Heart left ventricle (tissue), 16 donors: ENCODE measurements around the gene CRYAB. TPM values are rescaled to one million over a fixed set of nuclear protein-coding genes. Genes with fewer than 3 reads are reported as not detected.
A peak's percentile ranks its signal among the peaks of the same experiment; 100 is the strongest.

Experiments used
- ATAC-seq, 4 donors: fragments of 200-7000 bp; cut with Tn5 transposase; one replicate each; pipeline ENCODE4 v1.9.1; 2020 to 2022; ENCODE audit warnings: moderate library complexity in 4 of 4, mild to moderate bottlenecking in 3 of 4, moderate number of reproducible peaks in 1 of 4
- DNase-seq, 5 donors: peaks; one replicate each; pipeline ENCODE4 v3.0.0-alpha.2; 2020
- H3K27ac ChIP-seq, 12 donors: fragments of 200-600 bp; sonication (generic) in 4 of 12; one replicate each; pipeline versions ENCODE4 v1.5.0 to v1.8.0; 2016 to 2022; ENCODE audit warnings: mild to moderate bottlenecking in 2 of 12
- H3K27me3 ChIP-seq, 9 donors: fragments of 200-600 bp; sonication (generic) in 2 of 9; one replicate each; pipeline versions ENCODE4 v1.5.1 to v1.8.0; 2016 to 2022; ENCODE audit warnings: mild to moderate bottlenecking in 3 of 9
- H3K36me3 ChIP-seq, 9 donors: fragments of 200-600 bp; sonication (generic) in 2 of 9; one replicate each; pipeline versions ENCODE4 v1.5.0 to v1.8.0; 2018 to 2022; ENCODE audit warnings: mild to moderate bottlenecking in 2 of 9
- H3K4me1 ChIP-seq, 12 donors: fragments of 200-600 bp; sonication (generic) in 4 of 12; one replicate each; pipeline versions ENCODE4 v1.5.0 to v1.8.0; 2016 to 2022; ENCODE audit warnings: mild to moderate bottlenecking in 3 of 12
- H3K4me3 ChIP-seq, 12 donors: fragments of 200-600 bp; sonication (generic) in 4 of 12; one replicate each; pipeline versions ENCODE4 v1.5.0 to v1.8.0; 2017 to 2022; ENCODE audit warnings: mild to moderate bottlenecking in 9 of 12, moderate library complexity in 4 of 12
- H3K9me3 ChIP-seq, 12 donors: fragments of 200-600 bp; sonication (generic) in 4 of 12; one replicate each; pipeline versions ENCODE4 v1.5.0 to v1.8.0; 2016 to 2022; ENCODE audit warnings: mild to moderate bottlenecking in 1 of 12
- POLR2A ChIP-seq, 2 donors: fragments of 450-650 bp; IDR thresholded peaks; one replicate each; pipeline ENCODE4 v1.6.1; 2017; ENCODE audit warnings: antibody characterized with exemption in 2 of 2, mild to moderate bottlenecking in 2 of 2, moderate library complexity in 2 of 2
- WGBS, 4 donors: extraction: QIAGEN DNeasy Blood & Tissue Kit in 2 of 4; methylation state at CpG; one replicate each; pipeline versions ENCODE4 v1.1.5 to v1.1.7; 2013 to 2018; 5-methylcytosine and 5-hydroxymethylcytosine counted together
- intact Hi-C, 10 donors: fragments of 100-400 bp; cut with DNase I; formaldehyde crosslinking; loops; one replicate each; pipeline versions ENCODE4 v1.11.1 to v1.14.2; 2022
- polyA plus RNA-seq, 2 donors: library from polyadenylated mRNA; stranded (reverse); fragments of 200-250 nt; gene quantifications; one replicate each; pipeline ENCODE4 v1.2.3, GENCODE V29; 2013
- total RNA-seq, 9 donors: library from RNA; depleted of rRNA in 2 of 9; stranded (reverse); fragments of >200 nt in 2 of 9; fragmentation: NEBNext Ultra II Directional in 3 of 9; extraction: Animal tissue kit (Norgen Biotek cat#: 25700) in 3 of 9; gene quantifications; one replicate each; pipeline versions ENCODE4 v1.1.0 to v1.2.4, GENCODE V29; 2016 to 2023
- TF ChIP-seq, protein P1 (sequence below), 12 donors: fragments of 200-600 bp; sonication (generic) in 4 of 12; IDR thresholded peaks; one replicate each; pipeline versions ENCODE4 v1.5.0 to v1.8.0; 2018 to 2022; ENCODE audit warnings: antibody characterized with exemption in 12 of 12, mild to moderate bottlenecking in 5 of 12
- donor health status: ischemic (EF 13 %, LVEDD 7.1; RV severe dilation, severe dysfunction).
- donor health status: healthy with polysubstance abuse.
- donor health status: DM: no; HTN: yes; CAD: no.
- donor health status: DM: no; HTN: no; CAD: no.
- donor health status: ischemic (EF 25% LVEDD 6.9; RV normal size, moderate dysfunction).
- donor health status: ischemic (EF 25% LVEDD 5.7; RV mildly dilated, moderate dysfunction).
- donor health status: healthy.
- donor health status: DM: yes; HTN: yes; CAD: no.
- donor health status: ischemic (EF 35%, LVEDD 5.7; RV mildly dilated, moderate dysfunction).
- donor health status: nonischemic (EF 11% LVEDD 7.7; RV severe dilation, severe dysfunction).
- donor health status: DM: yes; HTN: yes; CAD: no.
- donor health status: PGD.
- donor health status: ischemic (EF 29% LVEDD 5.4; RV normal size, mild dysfunction).
- donor health status: nonischemic (EF 23%, LVEDD 6.1; RV moderate dilation, normal function).

Gene CRYAB
- total and polyA plus RNA-seq, 11 donors, result 4,504 to 20,720 (median 8,477) TPM

DNA sequence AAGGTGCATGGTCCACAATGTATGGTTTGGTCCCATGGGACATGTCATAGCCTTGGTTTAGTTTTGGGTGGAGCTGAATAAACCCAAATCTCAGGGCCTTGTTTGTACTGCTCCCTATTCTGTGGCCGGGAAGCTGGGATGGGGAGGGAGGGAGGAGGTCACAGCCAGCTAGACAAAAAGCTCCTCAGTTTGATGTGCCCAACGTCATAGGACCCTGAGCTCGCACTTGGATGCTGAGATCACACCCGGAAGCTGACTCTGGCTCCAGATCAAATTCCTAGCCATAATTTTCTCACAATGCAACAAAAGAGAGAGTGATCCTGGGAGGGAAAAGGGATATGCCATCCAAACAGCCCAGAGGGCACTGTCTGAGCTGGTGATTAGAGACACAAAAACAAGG lies 2.4 kb upstream of the CRYAB start:
- peak in 2 of 4 donors; percentile 25 to 33 for ATAC-seq
- H3K27ac ChIP-seq, result peak overlapping the region; percentile 82 to 100 (median 96)
- H3K27me3 ChIP-seq, result peaks cover 0 to 10% (median 0%) of the 10 kb centered on the region in 9 donors
- 2 to 16% (median 9%) methylated on average over 4 of the region's 4 CpGs for WGBS, 4 donors
- H3K4me1 ChIP-seq, result peaks cover 0 to 27% (median 13%) of the 10 kb centered on the region in 12 donors
- no peaks in the 10 kb centered on the region for H3K9me3 ChIP-seq
- DNase-seq, result peak; percentile 53 to 83 (median 75)
- intact Hi-C loops, result loop anchor here in 2 of 10 donors (2.0 to 5.0 kb wide), 2 partner anchors 35 to 37 kb away; partner anchors contain the start of genes CFAP68 (in 2 of the 2) and FDXACB1 (in 2 of the 2)
- peaks cover 0 to 23% (median 10%) of the 10 kb centered on the region in 9 donors for H3K36me3 ChIP-seq
- peak overlapping the region in 11 of 12 donors; percentile 38 to 80 (median 59) for H3K4me3 ChIP-seq
- TF ChIP-seq, protein P1, sequence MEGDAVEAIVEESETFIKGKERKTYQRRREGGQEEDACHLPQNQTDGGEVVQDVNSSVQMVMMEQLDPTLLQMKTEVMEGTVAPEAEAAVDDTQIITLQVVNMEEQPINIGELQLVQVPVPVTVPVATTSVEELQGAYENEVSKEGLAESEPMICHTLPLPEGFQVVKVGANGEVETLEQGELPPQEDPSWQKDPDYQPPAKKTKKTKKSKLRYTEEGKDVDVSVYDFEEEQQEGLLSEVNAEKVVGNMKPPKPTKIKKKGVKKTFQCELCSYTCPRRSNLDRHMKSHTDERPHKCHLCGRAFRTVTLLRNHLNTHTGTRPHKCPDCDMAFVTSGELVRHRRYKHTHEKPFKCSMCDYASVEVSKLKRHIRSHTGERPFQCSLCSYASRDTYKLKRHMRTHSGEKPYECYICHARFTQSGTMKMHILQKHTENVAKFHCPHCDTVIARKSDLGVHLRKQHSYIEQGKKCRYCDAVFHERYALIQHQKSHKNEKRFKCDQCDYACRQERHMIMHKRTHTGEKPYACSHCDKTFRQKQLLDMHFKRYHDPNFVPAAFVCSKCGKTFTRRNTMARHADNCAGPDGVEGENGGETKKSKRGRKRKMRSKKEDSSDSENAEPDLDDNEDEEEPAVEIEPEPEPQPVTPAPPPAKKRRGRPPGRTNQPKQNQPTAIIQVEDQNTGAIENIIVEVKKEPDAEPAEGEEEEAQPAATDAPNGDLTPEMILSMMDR (IDR thresholded peaks at IDR 0.05), result no peak
- TF ChIP-seq POLR2A (IDR thresholded peaks at IDR 0.05), result peak in 1 of 2 donors; percentile 28

DNA sequence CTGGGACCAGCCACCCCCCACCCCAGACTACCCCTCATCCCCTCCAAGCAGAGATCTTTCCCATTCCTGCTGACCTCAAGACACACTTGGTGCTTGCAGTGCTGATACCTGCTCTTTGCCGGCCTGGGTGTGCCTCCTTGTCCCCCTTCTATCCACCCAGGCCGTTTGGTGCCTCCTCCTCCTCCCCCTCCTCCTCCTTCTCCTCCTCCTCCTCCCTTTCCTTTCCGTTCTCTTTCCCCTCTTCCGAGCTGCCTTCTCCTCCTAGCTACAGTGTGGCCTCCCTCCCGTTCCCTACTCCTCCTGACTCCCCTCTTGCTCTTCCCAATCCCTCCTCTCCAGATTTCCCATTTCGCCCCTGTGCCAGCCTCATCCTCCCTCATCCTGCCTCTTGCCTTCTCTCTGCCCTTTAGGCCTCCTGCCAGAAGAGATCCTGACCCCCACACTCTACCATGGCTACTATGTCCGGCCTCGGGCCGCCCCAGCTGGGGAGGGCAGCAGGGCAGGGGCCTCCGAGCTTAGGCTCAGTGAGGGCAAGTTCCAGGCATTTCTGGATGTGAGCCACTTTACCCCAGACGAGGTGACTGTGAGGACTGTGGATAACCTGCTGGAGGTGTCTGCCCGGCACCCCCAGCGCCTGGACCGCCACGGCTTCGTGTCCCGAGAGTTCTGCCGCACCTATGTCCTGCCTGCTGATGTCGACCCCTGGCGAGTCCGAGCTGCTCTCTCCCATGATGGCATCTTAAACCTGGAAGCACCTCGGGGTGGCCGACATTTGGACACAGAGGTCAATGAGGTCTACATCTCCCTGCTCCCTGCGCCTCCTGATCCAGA lies 1.7 kb upstream of the CRYAB start:
- peak in 3 of 4 donors; percentile 3 to 6 (median 5) for ATAC-seq
- peak; percentile 43 to 67 (median 47) for DNase-seq
- TF ChIP-seq, protein P1 (IDR thresholded peaks at IDR 0.05), result no peak
- no peak for TF ChIP-seq POLR2A (IDR thresholded peaks at IDR 0.05)
- Histone ChIP-seq H3K27me3 (peaks cover 0 to 10% (median 0%) of the 10 kb centered on the region in 9 donors), H3K27ac (peak overlapping the region; percentile 82 to 100 (median 96)), H3K4me1 (peaks cover 0 to 27% (median 7%) of the 10 kb centered on the region in 12 donors), H3K4me3 (peak overlapping the region; percentile 38 to 80 (median 59)), H3K9me3 (no peaks in the 10 kb centered on the region), H3K36me3 (peaks cover 0 to 30% (median 17%) of the 10 kb centered on the region in 9 donors)
- intact Hi-C loops, result loop anchor here in 2 of 10 donors (2.0 to 5.0 kb wide), 2 partner anchors 34 to 36 kb away; partner anchors contain the start of genes CFAP68 (in 2 of the 2) and FDXACB1 (in 2 of the 2)
- WGBS, 4 donors, result 15 to 35% (median 25%) methylated on average over 10 to 24 of the region's 24 CpGs

DNA sequence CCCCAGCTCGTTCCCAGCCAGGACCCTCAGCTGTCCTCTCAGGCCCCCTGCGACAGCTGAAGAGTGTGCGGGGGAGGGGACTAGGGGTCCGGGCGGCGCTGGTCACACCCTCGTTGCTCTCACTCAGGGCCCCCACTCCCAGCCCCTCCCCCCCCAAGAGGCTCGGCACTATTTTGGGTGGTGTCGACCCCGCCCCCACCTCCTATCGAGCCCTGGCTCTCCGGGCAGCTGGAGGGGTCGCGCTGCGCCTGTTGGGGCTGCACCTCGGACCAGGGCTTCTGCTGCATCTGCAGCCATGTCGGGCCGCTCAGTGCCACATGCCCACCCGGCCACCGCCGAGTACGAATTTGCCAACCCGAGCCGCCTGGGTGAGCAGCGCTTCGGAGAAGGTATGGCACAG lies 965 bp upstream of the CRYAB start, which contains the start of gene HSPB2:
TSS of gene HSPB2 (plus strand) at position 200 of the 400 bp plus-strand sequence. CDS start at position 296, 96 bp downstream.
- Histone ChIP-seq H3K36me3 (peaks cover 0 to 37% (median 18%) of the 10 kb centered on the region in 9 donors), H3K9me3 (no peaks in the 10 kb centered on the region), H3K4me3 (peak within 1 kb of the TSS; percentile 38 to 80 (median 59)), H3K27me3 (peaks cover 0 to 10% (median 0%) of the 10 kb centered on the region in 9 donors), H3K4me1 (peaks cover 0 to 29% (median 7%) of the 10 kb centered on the region in 12 donors), H3K27ac (peak within 1 kb of the TSS; percentile 89 to 100 (median 96))
- intact Hi-C loops, result loop anchor here in 3 of 10 donors (1.0 to 5.0 kb wide), 3 partner anchors 33 to 35 kb away; partner anchors contain the start of genes CFAP68 (in 3 of the 3) and FDXACB1 (in 3 of the 3)
- WGBS, 4 donors, result 0 to 5% (median 4%) methylated on average over 2 to 26 of the region's 26 CpGs
- peak; percentile 6 to 17 (median 10) for ATAC-seq
- DNase-seq, result peak; percentile 54 to 75 (median 69)
- no peak for TF ChIP-seq POLR2A (IDR thresholded peaks at IDR 0.05)
- TF ChIP-seq, protein P1 (IDR thresholded peaks at IDR 0.05), result no peak
